CD4-positive, alpha-beta T cell (primary cell): ENCODE data around the gene LCNL1. TPM values are rescaled to one million over a fixed set of nuclear protein-coding genes. Genes with fewer than 3 reads are reported as not detected.

Source experiments
- ATAC-seq: fragments of 200-7000 bp; cut with Tn5 transposase; one replicate; pipeline ENCODE4 v1.10.0; 2022; ENCODE audit warnings: mild to moderate bottlenecking; ENCODE audit not compliant: poor library complexity
- CTCF ChIA-PET: fragments of 350-600 bp; sonication (Branson Sonifier 250); formaldehyde crosslinking; loops from one replicate; lab custom pipeline; 2021; ENCODE audit warnings: antibody characterized with exemption, inconsistent platforms; lab: Charles Lee
- POLR2A ChIA-PET: fragments of 350-600 bp; sonication (Branson Sonifier 250); formaldehyde crosslinking; loops from one replicate; lab custom pipeline; 2021; ENCODE audit warnings: antibody characterized with exemption, inconsistent platforms; lab: Charles Lee
- DNase-seq, 14 experiments: peaks; one replicate each; pipeline ENCODE4 v3.0.0-alpha.2; 2013 to 2020; ENCODE audit warnings: mixed read lengths in 2 of 14
- H3K27ac ChIP-seq, 2 donors: one replicate each; pipeline versions ENCODE4 v1.5.1 to v1.7.0; 2013; ENCODE audit warnings: low read length in 2 of 2, low read depth in 1 of 2, mild to moderate bottlenecking in 1 of 2
- H3K27me3 ChIP-seq, 2 experiments: 1 replicate in 1 of 2; 2 replicates in 1 of 2; pipeline versions ENCODE4 v1.6.1 to v1.7.0; 2013; ENCODE audit warnings: low read length in 2 of 2, control low read depth in 1 of 2, mild to moderate bottlenecking in 1 of 2, moderate library complexity in 1 of 2; ENCODE audit not compliant: insufficient read depth in 2 of 2, control insufficient read depth in 1 of 2
- H3K36me3 ChIP-seq: one replicate; pipeline ENCODE4 v1.6.1; 2013; ENCODE audit warnings: low read length, control low read depth; ENCODE audit not compliant: insufficient read depth
- H3K4me1 ChIP-seq: one replicate; pipeline ENCODE4 v1.6.1; 2013; ENCODE audit warnings: low read length, control low read depth; ENCODE audit not compliant: insufficient read depth
- H3K4me3 ChIP-seq: one replicate; pipeline ENCODE4 v1.5.1; 2013; ENCODE audit warnings: mild to moderate bottlenecking, low read length, moderate library complexity
- H3K9me3 ChIP-seq, 2 experiments: 1 replicate in 1 of 2; 2 replicates in 1 of 2; pipeline versions ENCODE4 v1.6.1 to v1.7.0; 2013; ENCODE audit warnings: low read length in 2 of 2, mild to moderate bottlenecking in 2 of 2, control low read depth in 1 of 2, moderate library complexity in 1 of 2; ENCODE audit not compliant: control insufficient read depth in 1 of 2, insufficient read depth in 1 of 2
- H3K27ac Mint-ChIP-seq: one replicate; pipeline ENCODE4 v1.8.0; 2020; ENCODE audit warnings: mixed read lengths
- H3K27me3 Mint-ChIP-seq: one replicate; pipeline ENCODE4 v1.8.0; 2021; ENCODE audit warnings: mixed read lengths
- H3K36me3 Mint-ChIP-seq: one replicate; pipeline ENCODE4 v1.8.0; 2021; ENCODE audit warnings: low read depth, mixed read lengths
- H3K4me1 Mint-ChIP-seq: one replicate; pipeline ENCODE4 v1.8.0; 2021; ENCODE audit warnings: low read depth, mixed read lengths
- H3K4me3 Mint-ChIP-seq: one replicate; pipeline ENCODE4 v1.8.0; 2020; ENCODE audit warnings: mild to moderate bottlenecking, mixed read lengths
- H3K9me3 Mint-ChIP-seq: one replicate; pipeline ENCODE4 v1.8.0; 2020; ENCODE audit warnings: mixed read lengths
- CTCF ChIP-seq: fragments of 200-600 bp; IDR thresholded peaks from one replicate; pipeline ENCODE4 v1.8.0; 2022; ENCODE audit warnings: antibody characterized with exemption, mild to moderate bottlenecking
- intact Hi-C, 2 experiments: fragments of 100-400 bp; cut with DNase I in 1 of 2; cut with micrococcal nuclease in 1 of 2; formaldehyde crosslinking; loops; one replicate each; pipeline versions ENCODE4 v1.15.1 to v1.9.0; 2023 to 2025; cut with DNase I, micrococcal nuclease
- total RNA-seq, 174 experiments: library from RNA in 2 of 174; stranded (reverse) in 2 of 174; gene quantifications; one replicate each; pipeline ENCODE4 v1.2.3 and lab custom pipeline; 2021 to 2026

Gene LCNL1
- total RNA-seq, 2 experiments from 2014 or later, result 0.93 to 1.0 TPM

- H3K36me3 Mint-ChIP-seq, result peaks cover 11% of the 10 kb centered on the region
Observed at GRCh38 chr9:137014166-137014565, 31.4 kb downstream of the LCNL1 start.

GRCh38 chr9:137014776-137015539 is 32.2 kb downstream of the LCNL1 start:
- no peak overlapping the region for H3K4me3 ChIP-seq
- H3K27me3 ChIP-seq, result no peaks in the 10 kb centered on the region
- ATAC-seq, result no peak
- Mint-ChIP-seq H3K9me3 (no peaks in the 10 kb centered on the region), H3K4me1 (no peaks in the 10 kb centered on the region), H3K36me3 (peaks cover 11% of the 10 kb centered on the region), H3K27ac (no peak overlapping the region), H3K27me3 (no peaks in the 10 kb centered on the region), H3K4me3 (no peak overlapping the region)
- no peak for DNase-seq
- TF ChIP-seq CTCF, result no peak
- no peak overlapping the region for H3K27ac ChIP-seq
- intact Hi-C loops, result no loop called here
- CTCF ChIA-PET, result no interaction called here
- no peaks in the 10 kb centered on the region for H3K4me1 ChIP-seq
- H3K36me3 ChIP-seq, result peaks cover 53% of the 10 kb centered on the region
- H3K9me3 ChIP-seq, result no peaks in the 10 kb centered on the region
- POLR2A ChIA-PET, result no interaction called here

More at GRCh38 chr9:137014166-137014565, 31.4 kb downstream of the LCNL1 start:
- H3K4me3 ChIP-seq, result no peak overlapping the region
- H3K4me1 ChIP-seq, result no peaks in the 10 kb centered on the region
- Mint-ChIP-seq H3K27me3 (no peaks in the 10 kb centered on the region), H3K4me3 (no peak overlapping the region), H3K4me1 (no peaks in the 10 kb centered on the region), H3K27ac (no peak overlapping the region), H3K9me3 (no peaks in the 10 kb centered on the region)
- POLR2A ChIA-PET, result no interaction called here
- intact Hi-C loops, result no loop called here
- CTCF ChIA-PET, result no interaction called here
- H3K27me3 ChIP-seq, result no peaks in the 10 kb centered on the region
- H3K36me3 ChIP-seq, result peaks cover 57% of the 10 kb centered on the region
- DNase-seq, result no peak
- no peaks in the 10 kb centered on the region for H3K9me3 ChIP-seq
- no peak for TF ChIP-seq CTCF
- ATAC-seq, result no peak
- H3K27ac ChIP-seq, result no peak overlapping the region

- ChIA-PET CTCF (no interaction called here), POLR2A (no interaction called here)
- H3K36me3 ChIP-seq, result peaks cover 57% of the 10 kb centered on the region
- no peaks in the 10 kb centered on the region for H3K27me3 ChIP-seq
- no peak overlapping the region for H3K4me3 ChIP-seq
- no peaks in the 10 kb centered on the region for H3K4me1 ChIP-seq
- H3K4me1 Mint-ChIP-seq, result no peaks in the 10 kb centered on the region
- no peak overlapping the region for H3K27ac ChIP-seq
- peaks cover 11% of the 10 kb centered on the region for H3K36me3 Mint-ChIP-seq
- no peaks in the 10 kb centered on the region for H3K27me3 Mint-ChIP-seq
- H3K9me3 ChIP-seq, result no peaks in the 10 kb centered on the region
- TF ChIP-seq CTCF, result no peak
- no peak overlapping the region for H3K27ac Mint-ChIP-seq
- DNase-seq, result no peak
- intact Hi-C loops, result no loop called here
- no peaks in the 10 kb centered on the region for H3K9me3 Mint-ChIP-seq
- H3K4me3 Mint-ChIP-seq, result no peak overlapping the region
- ATAC-seq, result no peak
Observed at GRCh38 chr9:137015540-137015930, 32.7 kb downstream of the LCNL1 start.
